Endothelial cell of umbilical vein (primary cell): ENCODE measurements around the gene CHSY1. TPM values are rescaled to one million over a fixed set of nuclear protein-coding genes. Genes with fewer than 3 reads are reported as not detected.

Experiments used
- BruUV-seq: library from RNA; stranded (reverse); fragments of 400-500 nt; replicated peaks from 2 replicates; lab custom pipeline; 2021; lab: Mats Ljungman, UMichigan
- CTCF ChIA-PET: fragments of 300-600, 350-600 bp; sonication (Branson Sonifier 250); formaldehyde crosslinking; loops from one replicate; lab custom pipeline; 2021; ENCODE audit warnings: antibody characterized with exemption, inconsistent platforms; lab: Charles Lee
- POLR2A ChIA-PET: fragments of 300-600, 350-600 bp; sonication (Branson Sonifier 250); formaldehyde crosslinking; loops from one replicate; lab custom pipeline; 2021; ENCODE audit warnings: antibody characterized with exemption, inconsistent platforms; lab: Charles Lee
- DNase-seq: peaks from one replicate; pipeline ENCODE4 v3.0.0-alpha.2; 2011; ENCODE audit warnings: low read depth, low spot score
- FAIRE-seq: peaks from 2 replicates; lab custom pipeline; 2011; peaks lifted over from hg19 to GRCh38; lab: Jason Lieb, UNC
- H2AFZ ChIP-seq: 2 replicates; pipeline ENCODE4 v1.6.0; 2012; ENCODE audit warnings: low read depth, low read length, control low read depth, inconsistent platforms
- H3K27ac ChIP-seq: 2 replicates; pipeline ENCODE4 v1.5.1; 2011; ENCODE audit warnings: low read depth, mild to moderate bottlenecking, control low read depth, low read length, moderate library complexity; ENCODE audit not compliant: insufficient read depth
- H3K27me3 ChIP-seq, 2 experiments: 2 replicates each; pipeline versions ENCODE4 v1.6.0 to v1.6.1; 2011; ENCODE audit warnings: low read length in 2 of 2, mixed read lengths in 1 of 2; ENCODE audit not compliant: control insufficient read depth in 2 of 2, insufficient read depth in 2 of 2
- H3K36me3 ChIP-seq, 2 experiments: 2 replicates in 1 of 2; 3 replicates in 1 of 2; pipeline ENCODE4 v1.5.1; 2011; ENCODE audit warnings: low read length in 2 of 2, mild to moderate bottlenecking in 1 of 2, moderate library complexity in 1 of 2; ENCODE audit not compliant: control insufficient read depth in 2 of 2, insufficient read depth in 2 of 2; ENCODE audit errors: extremely low read depth in 1 of 2
- H3K4me1 ChIP-seq: 3 replicates; pipeline ENCODE4 v1.5.1; 2011; ENCODE audit warnings: mild to moderate bottlenecking, low read length; ENCODE audit not compliant: control insufficient read depth, insufficient read depth; ENCODE audit errors: extremely low read depth
- H3K4me2 ChIP-seq: 2 replicates; pipeline ENCODE4 v1.6.1; 2011; ENCODE audit warnings: low read length, control low read depth, mixed read lengths; ENCODE audit not compliant: insufficient read depth
- H3K4me3 ChIP-seq, 3 experiments: fragments of 200-600 bp in 1 of 3; sonication (generic), shearing (Covaris generic) in 1 of 3; replicated peaks in 1 of 3; 2 replicates each; pipeline ENCODE4 v1.5.1; 2011 to 2016; ENCODE audit warnings: control low read depth in 3 of 3, low read length in 3 of 3, mild to moderate bottlenecking in 2 of 3, inconsistent platforms in 1 of 3, low read depth in 1 of 3, moderate library complexity in 1 of 3; ENCODE audit not compliant: insufficient read depth in 1 of 3
- H3K79me2 ChIP-seq: 2 replicates; pipeline ENCODE4 v1.6.0; 2012; ENCODE audit warnings: low read length, inconsistent platforms; ENCODE audit not compliant: control insufficient read depth, insufficient read depth
- H3K9ac ChIP-seq: replicated peaks from 2 replicates; pipeline ENCODE3; 2011; ENCODE audit warnings: low read length, control low read depth; ENCODE audit not compliant: insufficient read depth; ENCODE audit errors: extremely low read depth
- H3K9me1 ChIP-seq: replicated peaks from 3 replicates; pipeline ENCODE4 v1.6.0; 2011; ENCODE audit warnings: mild to moderate bottlenecking, low read length; ENCODE audit not compliant: control insufficient read depth, insufficient read depth; ENCODE audit errors: extremely low read depth
- H3K9me3 ChIP-seq: replicated peaks from 2 replicates; pipeline ENCODE4 v1.5.1; 2012; ENCODE audit warnings: low read length, inconsistent platforms; ENCODE audit not compliant: control insufficient read depth, insufficient read depth
- H4K20me1 ChIP-seq: replicated peaks from 2 replicates; pipeline ENCODE3; 2011; ENCODE audit warnings: mild to moderate bottlenecking, low read length; ENCODE audit not compliant: control insufficient read depth, insufficient read depth; ENCODE audit errors: extremely low read depth
- EZH2 ChIP-seq: IDR thresholded peaks from 2 replicates; pipeline ENCODE4 v1.6.1; 2012; ENCODE audit warnings: borderline replicate concordance, low read depth, mild to moderate bottlenecking, moderate library complexity, low read length, inconsistent platforms; ENCODE audit not compliant: severe bottlenecking
- FOS ChIP-seq: IDR thresholded peaks from 2 replicates; pipeline ENCODE4 v1.6.1; 2011; ENCODE audit warnings: mild to moderate bottlenecking, low read length, moderate library complexity, borderline replicate concordance; ENCODE audit not compliant: insufficient read depth
- GATA2 ChIP-seq: IDR thresholded peaks from 2 replicates; pipeline ENCODE4 v1.7.0; 2011; ENCODE audit warnings: low read depth, mild to moderate bottlenecking, moderate library complexity, mixed read lengths, low read length; ENCODE audit not compliant: insufficient read length, insufficient read depth
- JUN ChIP-seq: IDR thresholded peaks from 2 replicates; pipeline ENCODE4 v1.6.1; 2011; ENCODE audit warnings: borderline replicate concordance, low read depth; ENCODE audit not compliant: insufficient read length, insufficient read depth
- MYC ChIP-seq: IDR thresholded peaks from one replicate; pipeline ENCODE4 v1.6.1; 2011; ENCODE audit warnings: mild to moderate bottlenecking, low read depth, low read length
- POLR2A ChIP-seq: IDR thresholded peaks from 2 replicates; pipeline ENCODE4 v1.6.1; 2012; ENCODE audit warnings: low read depth, mild to moderate bottlenecking, control low read depth, low read length
- POLR2AphosphoS5 ChIP-seq: IDR thresholded peaks from 2 replicates; pipeline ENCODE4 v1.6.1; 2012; ENCODE audit warnings: low read depth, mild to moderate bottlenecking, control low read depth, low read length, moderate library complexity; ENCODE audit not compliant: insufficient read depth
- dilution Hi-C: fragments of 300-500 bp; cut with MboI; formaldehyde crosslinking; loops from one replicate; pipeline ENCODE4 v1.15.0; 2019; ENCODE audit warnings: low sequenced_read_pairs; ENCODE audit not compliant: extremely low pct_ligation_motif_present
- intact Hi-C: fragments of 100-400 bp; cut with micrococcal nuclease; formaldehyde crosslinking; loops from one replicate; pipeline ENCODE4 v1.10.0; 2022
- polyA plus RNA-seq, 4 experiments: library from polyadenylated mRNA; depleted of rRNA in 3 of 4; stranded (reverse) in 3 of 4; unstranded in 1 of 4; fragments of >200 nt; gene quantifications; 2 replicates each; pipeline versions ENCODE4 v1.2.1 to v1.2.3, GENCODE V29; 2011 to 2012; ENCODE audit warnings: missing spikeins in 1 of 4
- total RNA-seq: library from RNA; stranded (reverse); gene quantifications from 2 replicates; pipeline ENCODE4 v1.2.3, GENCODE V29; 2021
- TF ChIP-seq, protein P1 (sequence below), 2 donors: IDR thresholded peaks; 1 replicate in 1 of 2; 2 replicates in 1 of 2; pipeline ENCODE4 v1.5.1; 2011; ENCODE audit warnings: low read length in 2 of 2, mild to moderate bottlenecking in 2 of 2, moderate library complexity in 2 of 2, control low read depth in 1 of 2, inconsistent platforms in 1 of 2, low read depth in 1 of 2; ENCODE audit not compliant: insufficient read depth in 1 of 2; ENCODE audit errors: extremely low read depth in 1 of 2
- TF ChIP-seq, protein P2 (sequence below): IDR thresholded peaks from 2 replicates; pipeline ENCODE4 v1.6.1; 2011; ENCODE audit not compliant: insufficient read depth, insufficient read length

CHSY1 gene
- total and polyA plus RNA-seq, 2 donors (not counting 3 experiments of a cell fraction or from before 2014, with no cell fraction given), result 23.7 to 50.8 TPM

DNA sequence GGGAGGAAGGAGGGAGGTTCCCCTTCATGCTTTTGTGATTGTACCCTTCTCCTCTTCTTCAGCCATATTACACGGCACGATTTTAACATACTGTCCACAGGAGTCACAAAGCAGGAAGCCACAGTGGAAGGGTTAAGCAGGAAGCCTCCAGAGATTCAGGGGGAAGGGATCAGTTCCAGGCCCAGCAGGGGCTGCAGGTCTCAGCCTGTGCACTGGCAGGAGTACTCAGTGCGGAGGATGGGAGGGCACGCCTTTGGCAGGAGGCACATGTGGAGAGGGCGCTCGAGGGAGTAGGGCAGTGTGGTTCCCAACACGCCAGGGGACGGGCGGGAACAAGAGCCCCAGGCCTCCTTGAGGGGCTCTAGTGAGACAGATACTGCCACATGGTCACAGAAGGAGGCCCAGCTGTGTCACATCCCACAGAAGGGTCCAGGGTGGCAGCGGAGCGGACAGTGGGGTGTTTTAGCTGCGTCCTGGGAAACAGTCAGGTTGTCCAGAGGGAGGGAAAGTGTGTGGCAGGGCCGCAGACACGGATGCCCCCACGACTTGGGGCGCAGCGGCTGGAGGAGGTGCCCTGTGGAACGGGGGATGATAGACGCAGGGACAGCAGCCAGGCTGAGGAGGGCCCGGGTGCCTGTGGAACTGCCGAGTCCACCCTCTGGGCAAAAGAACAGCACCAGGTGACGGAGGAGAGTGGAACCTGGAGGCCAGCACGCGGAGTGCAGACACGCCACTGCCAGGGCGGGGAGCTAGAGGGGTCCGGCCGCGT lies 77.5 kb downstream of the CHSY1 start:
- H3K4me2 ChIP-seq, result no peak overlapping the region

DNA sequence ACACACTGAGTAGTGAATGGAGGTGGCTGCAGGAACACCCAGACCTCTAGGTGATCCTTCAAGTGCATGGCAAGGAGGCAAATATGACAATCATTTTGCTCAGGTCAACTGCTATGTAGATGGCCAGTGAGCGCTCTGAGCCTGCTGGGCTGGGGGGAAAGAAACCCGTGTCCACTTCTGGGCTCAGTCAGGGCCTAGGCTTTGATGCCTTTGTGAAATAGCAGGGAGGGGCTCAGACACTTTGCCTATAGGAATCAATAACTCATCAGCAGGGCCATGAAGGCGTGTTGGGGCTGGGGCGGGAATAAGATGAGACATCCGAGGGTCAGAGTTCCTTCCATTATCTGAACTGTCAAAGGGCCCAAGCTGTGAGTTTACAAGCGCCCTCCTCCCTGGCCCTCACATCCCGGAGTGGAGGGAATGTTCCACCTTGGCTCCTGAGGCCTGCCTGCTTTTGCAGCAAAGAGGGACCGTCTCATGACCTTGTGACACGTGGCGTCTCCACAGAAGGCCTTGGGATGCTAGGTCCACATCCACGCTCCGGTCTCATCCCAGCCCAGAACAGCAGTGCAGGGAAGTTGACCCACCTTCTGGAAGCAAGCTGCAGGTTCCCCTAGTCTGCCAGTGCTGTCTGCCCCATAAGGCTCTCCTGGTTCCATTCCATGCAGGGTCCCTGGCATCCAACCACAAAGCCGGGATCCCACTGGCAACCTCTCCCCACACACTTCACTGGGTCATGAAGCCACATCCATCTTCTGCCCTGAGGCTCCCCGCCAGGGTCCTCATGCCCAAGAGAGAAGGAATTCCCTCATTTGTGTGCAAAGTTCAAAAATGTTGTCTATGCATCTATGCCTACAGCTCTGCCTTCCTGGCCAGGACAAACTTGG lies 78.4 kb downstream of the CHSY1 start:
- Histone ChIP-seq H3K9ac (no peak overlapping the region), H3K4me3 (no peak overlapping the region), H3K4me2 (no peak overlapping the region), H3K9me3 (no peaks in the 10 kb centered on the region), H3K27me3 (no peaks in the 10 kb centered on the region), H3K9me1 (no peaks in the 10 kb centered on the region), H3K27ac (no peak overlapping the region), H3K79me2 (peaks cover 4% of the 10 kb centered on the region), H2AFZ (no peak overlapping the region), H3K4me1 (peaks cover 44% of the 10 kb centered on the region), H3K36me3 (peaks cover 0 to 6% of the 10 kb centered on the region in 2 experiments), H4K20me1 (no peaks in the 10 kb centered on the region)
- TF ChIP-seq JUN (no peak), POLR2AphosphoS5 (no peak), POLR2A (no peak), MYC (no peak), GATA2 (no peak), FOS (no peak), EZH2 (no peak)
- TF ChIP-seq, protein P1, sequence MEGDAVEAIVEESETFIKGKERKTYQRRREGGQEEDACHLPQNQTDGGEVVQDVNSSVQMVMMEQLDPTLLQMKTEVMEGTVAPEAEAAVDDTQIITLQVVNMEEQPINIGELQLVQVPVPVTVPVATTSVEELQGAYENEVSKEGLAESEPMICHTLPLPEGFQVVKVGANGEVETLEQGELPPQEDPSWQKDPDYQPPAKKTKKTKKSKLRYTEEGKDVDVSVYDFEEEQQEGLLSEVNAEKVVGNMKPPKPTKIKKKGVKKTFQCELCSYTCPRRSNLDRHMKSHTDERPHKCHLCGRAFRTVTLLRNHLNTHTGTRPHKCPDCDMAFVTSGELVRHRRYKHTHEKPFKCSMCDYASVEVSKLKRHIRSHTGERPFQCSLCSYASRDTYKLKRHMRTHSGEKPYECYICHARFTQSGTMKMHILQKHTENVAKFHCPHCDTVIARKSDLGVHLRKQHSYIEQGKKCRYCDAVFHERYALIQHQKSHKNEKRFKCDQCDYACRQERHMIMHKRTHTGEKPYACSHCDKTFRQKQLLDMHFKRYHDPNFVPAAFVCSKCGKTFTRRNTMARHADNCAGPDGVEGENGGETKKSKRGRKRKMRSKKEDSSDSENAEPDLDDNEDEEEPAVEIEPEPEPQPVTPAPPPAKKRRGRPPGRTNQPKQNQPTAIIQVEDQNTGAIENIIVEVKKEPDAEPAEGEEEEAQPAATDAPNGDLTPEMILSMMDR (IDR thresholded peaks at IDR 0.05; ENCODE audit: extremely low read depth in 1 of 2, insufficient read depth in 1 of 2, low read depth in 1 of 2, low read length in 2 of 2), result no peak
- TF ChIP-seq, protein P2, sequence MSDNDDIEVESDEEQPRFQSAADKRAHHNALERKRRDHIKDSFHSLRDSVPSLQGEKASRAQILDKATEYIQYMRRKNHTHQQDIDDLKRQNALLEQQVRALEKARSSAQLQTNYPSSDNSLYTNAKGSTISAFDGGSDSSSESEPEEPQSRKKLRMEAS, result no peak
- BruUV-seq, result no TSS peak
- ChIA-PET POLR2A (no interaction called here), CTCF (no interaction called here)
- no peak for DNase-seq
- intact Hi-C loops (loop anchor here (10.0 kb wide), 1 partner anchor 159 kb away; no protein-coding TSS in a partner anchor), dilution Hi-C loops (no loop called here)
- no peak for FAIRE-seq

More for the DNA sequence above, 77.5 kb downstream of the CHSY1 start:
- H3K4me3 ChIP-seq, result no peak overlapping the region
- no peaks in the 10 kb centered on the region for H3K9me1 ChIP-seq
- H2AFZ ChIP-seq, result no peak overlapping the region
- DNase-seq (no peak), FAIRE-seq (no peak)
- H4K20me1 ChIP-seq, result no peaks in the 10 kb centered on the region
- ChIA-PET POLR2A (no interaction called here), CTCF (no interaction called here)
- intact Hi-C loops, result loop anchor here (10.0 kb wide), 1 partner anchor 160 kb away; no protein-coding TSS in a partner anchor
- H3K27ac ChIP-seq, result no peak overlapping the region
- no TSS peak for BruUV-seq
- peaks cover 36% of the 10 kb centered on the region for H3K4me1 ChIP-seq
- H3K36me3 ChIP-seq, result peaks cover 0 to 7% of the 10 kb centered on the region in 2 experiments
- dilution Hi-C loops, result no loop called here
- H3K9me3 ChIP-seq, result no peaks in the 10 kb centered on the region
- no peaks in the 10 kb centered on the region for H3K27me3 ChIP-seq
- peaks cover 4% of the 10 kb centered on the region for H3K79me2 ChIP-seq
- no peak for TF ChIP-seq POLR2AphosphoS5
- TF ChIP-seq, protein P2, result no peak
- no peak for TF ChIP-seq FOS
- no peak for TF ChIP-seq JUN
- TF ChIP-seq EZH2, result no peak
- H3K9ac ChIP-seq, result no peak overlapping the region
